ENCODE measurements around the gene FBXL7.

FBXL7 gene

DNA sequence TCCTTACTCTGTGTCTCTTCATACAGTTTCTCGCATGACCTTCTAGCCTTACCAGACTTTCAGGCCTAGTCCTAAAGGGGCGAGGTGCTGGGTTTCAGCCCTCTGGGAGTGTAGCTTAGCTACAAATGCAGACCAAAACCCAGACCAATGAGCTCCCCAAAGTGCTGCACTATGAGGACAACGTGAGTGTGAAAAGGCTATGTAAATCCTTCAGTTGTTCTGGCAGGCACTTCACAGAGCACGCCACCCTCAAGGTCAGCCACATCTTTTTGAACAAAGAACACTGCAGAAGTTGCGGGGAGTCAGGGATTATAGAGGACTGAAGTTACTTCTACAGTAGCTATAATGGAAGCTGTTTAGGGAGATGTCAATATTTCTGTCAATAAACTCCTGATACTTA is 377.9 kb downstream of the FBXL7 start:
- Histone ChIP-seq H3K27ac (ENCODE audit: low read depth, low read length) (no peak overlapping the region), H3K36me3 (ENCODE audit: control insufficient read depth in 5 of 5, insufficient read depth in 5 of 5, low read length in 5 of 5) (no peaks in the 10 kb centered on the region)

GRCh38 chr5:15880201-15880600 is 380.2 kb downstream of the FBXL7 start:
- Histone ChIP-seq H3K36me3 (ENCODE audit: control insufficient read depth in 5 of 5, insufficient read depth in 5 of 5, low read length in 5 of 5) (no peaks in the 10 kb centered on the region), H3K9ac (ENCODE audit: low read length in 5 of 5) (no peak overlapping the region), H3K4me3 (ENCODE audit: low read depth in 1 of 5, low read length in 5 of 5) (no peak overlapping the region), H3K9me3 (ENCODE audit: control insufficient read depth in 5 of 5, low read length in 5 of 5) (no peaks in the 10 kb centered on the region), H3K27ac (ENCODE audit: low read depth, low read length) (no peak overlapping the region), H3K4me1 (ENCODE audit: control insufficient read depth in 5 of 5, insufficient read depth in 5 of 5, low read length in 5 of 5) (no peaks in the 10 kb centered on the region), H3K27me3 (ENCODE audit: control insufficient read depth in 5 of 5, insufficient read depth in 4 of 5, low read length in 5 of 5) (no peaks in the 10 kb centered on the region)

More for the DNA sequence above, 377.9 kb downstream of the FBXL7 start:
- Histone ChIP-seq H3K4me1 (ENCODE audit: control insufficient read depth in 5 of 5, insufficient read depth in 5 of 5, low read length in 5 of 5) (no peaks in the 10 kb centered on the region), H3K27me3 (ENCODE audit: control insufficient read depth in 5 of 5, insufficient read depth in 4 of 5, low read length in 5 of 5) (no peaks in the 10 kb centered on the region), H3K9me3 (ENCODE audit: control insufficient read depth in 5 of 5, low read length in 5 of 5) (no peaks in the 10 kb centered on the region), H3K4me3 (ENCODE audit: low read depth in 1 of 5, low read length in 5 of 5) (no peak overlapping the region), H3K9ac (ENCODE audit: low read length in 5 of 5) (no peak overlapping the region)

DNA sequence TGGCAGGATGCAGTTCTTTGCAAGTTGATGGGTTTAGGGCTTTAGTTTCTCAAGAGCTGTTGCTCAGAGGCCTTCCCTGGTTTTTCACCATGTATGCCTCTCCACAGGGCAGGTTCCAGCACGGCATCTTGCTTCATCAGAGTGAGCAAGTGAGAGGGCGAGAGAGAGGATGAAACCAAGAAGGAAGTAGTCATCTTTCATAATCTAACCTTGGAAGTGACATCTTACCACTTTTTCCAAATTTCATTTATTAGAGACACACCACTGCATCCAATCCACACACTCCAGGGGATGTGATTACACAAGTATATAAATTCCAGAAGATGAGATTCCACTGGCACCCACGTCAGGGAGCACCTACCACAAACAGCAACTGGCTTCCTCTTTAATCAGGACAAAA is 385.2 kb downstream of the FBXL7 start:
- Histone ChIP-seq H3K27ac (ENCODE audit: low read depth, low read length) (no peak overlapping the region), H3K4me3 (ENCODE audit: low read depth in 1 of 5, low read length in 5 of 5) (no peak overlapping the region), H3K9ac (ENCODE audit: low read length in 5 of 5) (no peak overlapping the region), H3K36me3 (ENCODE audit: control insufficient read depth in 5 of 5, insufficient read depth in 5 of 5, low read length in 5 of 5) (no peaks in the 10 kb centered on the region), H3K4me1 (ENCODE audit: control insufficient read depth in 5 of 5, insufficient read depth in 5 of 5, low read length in 5 of 5) (no peaks in the 10 kb centered on the region), H3K9me3 (ENCODE audit: control insufficient read depth in 5 of 5, low read length in 5 of 5) (no peaks in the 10 kb centered on the region), H3K27me3 (ENCODE audit: control insufficient read depth in 5 of 5, insufficient read depth in 4 of 5, low read length in 5 of 5) (no peaks in the 10 kb centered on the region)

DNA sequence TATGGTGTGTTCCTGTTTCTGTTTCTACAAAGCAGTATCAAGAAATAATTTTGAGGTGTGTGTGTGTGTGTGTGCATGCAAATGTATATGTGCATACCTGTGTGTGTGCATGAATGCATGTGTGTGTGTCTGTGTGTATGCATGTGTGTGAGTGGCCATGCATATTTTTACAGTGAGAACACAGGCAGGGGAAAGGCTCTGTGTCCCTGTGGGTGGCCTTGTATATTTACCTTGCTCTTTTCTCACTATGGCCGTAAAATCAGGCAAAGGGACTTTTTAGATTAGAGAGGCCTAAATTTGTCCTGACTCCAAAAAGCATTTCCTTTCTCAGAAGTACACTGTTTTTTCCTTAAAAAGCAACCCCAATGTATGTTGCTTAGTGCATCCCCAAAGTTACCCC is 386.2 kb downstream of the FBXL7 start:
- H3K9me3 ChIP-seq (ENCODE audit: control insufficient read depth in 5 of 5, low read length in 5 of 5) = no peaks in the 10 kb centered on the region
- no peaks in the 10 kb centered on the region for H3K4me1 ChIP-seq (ENCODE audit: control insufficient read depth in 5 of 5, insufficient read depth in 5 of 5, low read length in 5 of 5)
- no peak overlapping the region for H3K4me3 ChIP-seq (ENCODE audit: low read depth in 1 of 5, low read length in 5 of 5)
- no peaks in the 10 kb centered on the region for H3K36me3 ChIP-seq (ENCODE audit: control insufficient read depth in 5 of 5, insufficient read depth in 5 of 5, low read length in 5 of 5)
- no peak overlapping the region for H3K9ac ChIP-seq (ENCODE audit: low read length in 5 of 5)
- no peak overlapping the region for H3K27ac ChIP-seq (ENCODE audit: low read depth, low read length)
- no peaks in the 10 kb centered on the region for H3K27me3 ChIP-seq (ENCODE audit: control insufficient read depth in 5 of 5, insufficient read depth in 4 of 5, low read length in 5 of 5)

- no peaks in the 10 kb centered on the region for H3K4me1 ChIP-seq (ENCODE audit: control insufficient read depth in 5 of 5, insufficient read depth in 5 of 5, low read length in 5 of 5)
- no peak overlapping the region for H3K4me3 ChIP-seq (ENCODE audit: low read depth in 1 of 5, low read length in 5 of 5)
- H3K9me3 ChIP-seq (ENCODE audit: control insufficient read depth in 5 of 5, low read length in 5 of 5) = peaks cover 0 to 3% (median 0%) of the 10 kb centered on the region in 5 donors
- no peak overlapping the region for H3K9ac ChIP-seq (ENCODE audit: low read length in 5 of 5)
- no peaks in the 10 kb centered on the region for H3K36me3 ChIP-seq (ENCODE audit: control insufficient read depth in 5 of 5, insufficient read depth in 5 of 5, low read length in 5 of 5)
- H3K27me3 ChIP-seq (ENCODE audit: control insufficient read depth in 5 of 5, insufficient read depth in 4 of 5, low read length in 5 of 5) = no peaks in the 10 kb centered on the region
- H3K27ac ChIP-seq (ENCODE audit: low read depth, low read length) = no peak overlapping the region
These were observed 387.1 kb downstream of the FBXL7 start for GRCh38 chr5:15887093-15887492.

GRCh38 chr5:15889001-15889400 is 389.0 kb downstream of the FBXL7 start:
- no peaks in the 10 kb centered on the region for H3K36me3 ChIP-seq (ENCODE audit: control insufficient read depth in 5 of 5, insufficient read depth in 5 of 5, low read length in 5 of 5)
- H3K9ac ChIP-seq (ENCODE audit: low read length in 5 of 5) = no peak overlapping the region
- H3K9me3 ChIP-seq (ENCODE audit: control insufficient read depth in 5 of 5, low read length in 5 of 5) = peaks cover 0 to 6% (median 0%) of the 10 kb centered on the region in 5 donors
- no peaks in the 10 kb centered on the region for H3K4me1 ChIP-seq (ENCODE audit: control insufficient read depth in 5 of 5, insufficient read depth in 5 of 5, low read length in 5 of 5)
- H3K4me3 ChIP-seq (ENCODE audit: low read depth in 1 of 5, low read length in 5 of 5) = no peak overlapping the region
- no peak overlapping the region for H3K27ac ChIP-seq (ENCODE audit: low read depth, low read length)
- no peaks in the 10 kb centered on the region for H3K27me3 ChIP-seq (ENCODE audit: control insufficient read depth in 5 of 5, insufficient read depth in 4 of 5, low read length in 5 of 5)

- no peaks in the 10 kb centered on the region for H3K36me3 ChIP-seq (ENCODE audit: control insufficient read depth in 5 of 5, insufficient read depth in 5 of 5, low read length in 5 of 5)
These were observed 393.9 kb downstream of the FBXL7 start for GRCh38 chr5:15893866-15894265.

DNA sequence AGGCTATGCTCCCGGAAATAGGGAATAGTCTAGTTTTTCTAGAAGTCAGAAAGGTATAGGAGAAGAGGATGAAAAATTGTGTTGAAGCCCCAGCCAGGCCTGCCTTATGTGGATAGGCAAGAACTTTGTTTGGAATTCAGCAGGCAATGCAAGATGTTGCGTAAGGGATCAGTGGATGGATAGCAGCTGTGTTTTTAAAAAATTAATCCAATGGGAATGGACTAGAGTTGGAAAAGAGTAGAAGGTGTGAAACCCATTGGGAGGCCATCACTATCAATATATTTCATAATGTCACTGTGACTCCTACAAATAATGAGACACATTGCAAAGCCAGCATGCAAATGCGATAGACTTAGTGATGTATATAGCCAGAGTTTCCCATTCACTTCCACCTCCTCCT is 397.7 kb downstream of the FBXL7 start:
- H3K9me3 ChIP-seq (ENCODE audit: control insufficient read depth in 5 of 5, low read length in 5 of 5) = no peaks in the 10 kb centered on the region
- no peak overlapping the region for H3K27ac ChIP-seq (ENCODE audit: low read depth, low read length)
- H3K4me1 ChIP-seq (ENCODE audit: control insufficient read depth in 5 of 5, insufficient read depth in 5 of 5, low read length in 5 of 5) = peaks cover 0 to 23% (median 10%) of the 10 kb centered on the region in 5 donors
- no peak overlapping the region for H3K4me3 ChIP-seq (ENCODE audit: low read depth in 1 of 5, low read length in 5 of 5)
- no peak overlapping the region for H3K9ac ChIP-seq (ENCODE audit: low read length in 5 of 5)
- no peaks in the 10 kb centered on the region for H3K27me3 ChIP-seq (ENCODE audit: control insufficient read depth in 5 of 5, insufficient read depth in 4 of 5, low read length in 5 of 5)
- no peaks in the 10 kb centered on the region for H3K36me3 ChIP-seq (ENCODE audit: control insufficient read depth in 5 of 5, insufficient read depth in 5 of 5, low read length in 5 of 5)

More at GRCh38 chr5:15893866-15894265, 393.9 kb downstream of the FBXL7 start:
- Histone ChIP-seq H3K9ac (ENCODE audit: low read length in 5 of 5) (no peak overlapping the region), H3K9me3 (ENCODE audit: control insufficient read depth in 5 of 5, low read length in 5 of 5) (peaks cover 0 to 6% (median 0%) of the 10 kb centered on the region in 5 donors), H3K27ac (ENCODE audit: low read depth, low read length) (no peak overlapping the region), H3K4me3 (ENCODE audit: low read depth in 1 of 5, low read length in 5 of 5) (no peak overlapping the region), H3K4me1 (ENCODE audit: control insufficient read depth in 5 of 5, insufficient read depth in 5 of 5, low read length in 5 of 5) (peaks cover 0 to 6% (median 0%) of the 10 kb centered on the region in 5 donors), H3K27me3 (ENCODE audit: control insufficient read depth in 5 of 5, insufficient read depth in 4 of 5, low read length in 5 of 5) (no peaks in the 10 kb centered on the region)

DNA sequence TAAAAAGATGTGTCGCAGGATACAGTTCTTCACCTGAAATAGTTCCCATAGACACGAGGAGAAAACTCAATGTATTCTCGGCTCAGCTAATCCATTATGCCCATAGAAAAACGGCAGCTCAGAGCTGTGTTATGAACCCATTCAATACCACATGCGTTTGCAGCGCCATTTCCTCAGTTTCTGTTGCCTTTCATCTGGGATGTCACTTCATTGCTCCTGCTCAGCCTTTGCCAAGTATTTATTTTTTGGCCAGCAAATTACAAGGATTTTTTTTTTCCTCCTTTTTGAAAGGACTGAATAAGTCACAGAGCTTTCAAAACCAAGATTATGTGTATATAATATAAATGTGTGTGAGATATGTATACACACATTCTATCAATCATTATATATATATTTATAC is 398.7 kb downstream of the FBXL7 start:
- H3K4me1 ChIP-seq (ENCODE audit: control insufficient read depth in 5 of 5, insufficient read depth in 5 of 5, low read length in 5 of 5) = peaks cover 0 to 29% (median 14%) of the 10 kb centered on the region in 5 donors
- H3K9me3 ChIP-seq (ENCODE audit: control insufficient read depth in 5 of 5, low read length in 5 of 5) = no peaks in the 10 kb centered on the region
- H3K36me3 ChIP-seq (ENCODE audit: control insufficient read depth in 5 of 5, insufficient read depth in 5 of 5, low read length in 5 of 5) = no peaks in the 10 kb centered on the region
- H3K27ac ChIP-seq (ENCODE audit: low read depth, low read length) = no peak overlapping the region
- H3K9ac ChIP-seq (ENCODE audit: low read length in 5 of 5) = no peak overlapping the region
- H3K4me3 ChIP-seq (ENCODE audit: low read depth in 1 of 5, low read length in 5 of 5) = no peak overlapping the region
- no peaks in the 10 kb centered on the region for H3K27me3 ChIP-seq (ENCODE audit: control insufficient read depth in 5 of 5, insufficient read depth in 4 of 5, low read length in 5 of 5)

DNA sequence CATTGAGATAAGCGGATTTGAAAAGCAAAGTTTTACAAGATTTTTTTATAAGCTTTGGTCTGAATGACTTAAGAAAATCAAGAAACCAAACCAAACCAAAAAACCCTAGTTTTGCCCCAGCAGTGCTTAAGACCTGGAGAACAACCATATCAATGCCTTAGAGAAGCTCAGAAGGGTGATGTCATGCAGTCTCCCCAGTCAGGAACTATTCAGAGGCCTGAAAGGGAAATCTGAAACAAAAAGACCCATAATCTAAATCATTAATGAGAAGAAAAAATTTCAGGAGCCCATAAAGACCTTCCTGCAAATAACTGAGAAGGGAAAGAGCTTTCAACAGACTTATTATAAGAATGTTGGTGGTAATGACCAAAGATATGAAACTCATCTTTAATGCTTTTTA is 399.5 kb downstream of the FBXL7 start:
- no peaks in the 10 kb centered on the region for H3K9me3 ChIP-seq (ENCODE audit: control insufficient read depth in 5 of 5, low read length in 5 of 5)
- no peak overlapping the region for H3K9ac ChIP-seq (ENCODE audit: low read length in 5 of 5)
- no peak overlapping the region for H3K4me3 ChIP-seq (ENCODE audit: low read depth in 1 of 5, low read length in 5 of 5)
- peaks cover 0 to 32% (median 14%) of the 10 kb centered on the region in 5 donors for H3K4me1 ChIP-seq (ENCODE audit: control insufficient read depth in 5 of 5, insufficient read depth in 5 of 5, low read length in 5 of 5)
- H3K27ac ChIP-seq (ENCODE audit: low read depth, low read length) = no peak overlapping the region
- no peaks in the 10 kb centered on the region for H3K27me3 ChIP-seq (ENCODE audit: control insufficient read depth in 5 of 5, insufficient read depth in 4 of 5, low read length in 5 of 5)
- no peaks in the 10 kb centered on the region for H3K36me3 ChIP-seq (ENCODE audit: control insufficient read depth in 5 of 5, insufficient read depth in 5 of 5, low read length in 5 of 5)

GRCh38 chr5:15901151-15901550 is 401.2 kb downstream of the FBXL7 start:
- Histone ChIP-seq H3K4me1 (ENCODE audit: control insufficient read depth in 5 of 5, insufficient read depth in 5 of 5, low read length in 5 of 5) (peaks cover 0 to 46% (median 25%) of the 10 kb centered on the region in 5 donors), H3K27me3 (ENCODE audit: control insufficient read depth in 5 of 5, insufficient read depth in 4 of 5, low read length in 5 of 5) (no peaks in the 10 kb centered on the region), H3K4me3 (ENCODE audit: low read depth in 1 of 5, low read length in 5 of 5) (no peak overlapping the region), H3K27ac (ENCODE audit: low read depth, low read length) (no peak overlapping the region), H3K36me3 (ENCODE audit: control insufficient read depth in 5 of 5, insufficient read depth in 5 of 5, low read length in 5 of 5) (no peaks in the 10 kb centered on the region), H3K9me3 (ENCODE audit: control insufficient read depth in 5 of 5, low read length in 5 of 5) (no peaks in the 10 kb centered on the region), H3K9ac (ENCODE audit: low read length in 5 of 5) (no peak overlapping the region)
